ENCODE data around the gene PMPCA. TPM values are rescaled to one million over a fixed set of nuclear protein-coding genes. Genes with fewer than 3 reads are reported as not detected.

PMPCA gene
- total RNA-seq, 1 experiment from 2014 or later, result 104 TPM

Other genes starting within 250 kb of the PMPCA start
- gene LHX3, start 205.5 kb upstream of the PMPCA start, total RNA-seq (2014; rRNA removed; shearing (Covaris generic)), result not detected in 2 replicates
- gene QSOX2, start 164.8 kb upstream of the PMPCA start, total RNA-seq (2014; rRNA removed; shearing (Covaris generic)), result 20.1 and 21.7 TPM in 2 replicates
- under 0.01 and 0.02 TPM in 2 replicates for gene CCDC187, start 106.6 kb upstream of the PMPCA start, total RNA-seq (2014; rRNA removed; shearing (Covaris generic))
- gene GPSM1, start 83.1 kb upstream of the PMPCA start, total RNA-seq (2014; rRNA removed; shearing (Covaris generic)), result 19.0 and 23.1 TPM in 2 replicates
- 36.6 and 44.0 TPM in 2 replicates for gene DNLZ, start 46.9 kb upstream of the PMPCA start, total RNA-seq (2014; rRNA removed; shearing (Covaris generic))
- gene CARD9, start 37.0 kb upstream of the PMPCA start, total RNA-seq (2014; rRNA removed; shearing (Covaris generic)), result 0.43 and 0.66 TPM in 2 replicates
- 13.5 and 15.3 TPM in 2 replicates for gene SNAPC4, start 10.5 kb upstream of the PMPCA start, total RNA-seq (2014; rRNA removed; shearing (Covaris generic))
- 114 and 125 TPM in 2 replicates for gene ENTR1, start within 50 bp of the PMPCA start, total RNA-seq (2014; rRNA removed; shearing (Covaris generic))
- 12.1 and 16.6 TPM in 2 replicates for gene INPP5E, start 29.2 kb downstream of the PMPCA start, total RNA-seq (2014; rRNA removed; shearing (Covaris generic))
- gene SEC16A, start 72.4 kb downstream of the PMPCA start, total RNA-seq (2014; rRNA removed; shearing (Covaris generic)), result 18.1 and 22.7 TPM in 2 replicates
- 11.4 and 13.7 TPM in 2 replicates for gene NOTCH1, start 135.4 kb downstream of the PMPCA start, total RNA-seq (2014; rRNA removed; shearing (Covaris generic))

All from HT1080 (cell line).